HepG2 (cell line): Measurements from ENCODE around the gene RFX7. TPM values are rescaled to one million over a fixed set of nuclear protein-coding genes. Genes with fewer than 3 reads are reported as not detected.

Experiments used
- ATAC-seq: fragments of 200-7000 bp; cut with Tn5 transposase; 3 replicates; pipeline ENCODE4 v1.9.1; 2020; ENCODE audit warnings: mild to moderate bottlenecking, moderate library complexity
- BruUV-seq: library from RNA; stranded (reverse); fragments of 400-500 nt; replicated peaks from 2 replicates; lab custom pipeline; 2021; lab: Mats Ljungman, UMichigan
- CTCF ChIA-PET: fragments of 300-600 bp; formaldehyde crosslinking; extraction: SDS; loops from one replicate; lab custom pipeline; 2021; ENCODE audit warnings: low total read pairs, inconsistent platforms, low intra/inter-chr PET ratio; lab: Yijun Ruan, JAX
- POLR2A ChIA-PET: fragments of 350-600 bp; sonication (Branson Sonifier 250); formaldehyde crosslinking; loops from one replicate; lab custom pipeline; 2020; ENCODE audit warnings: antibody characterized with exemption, inconsistent platforms; lab: Yijun Ruan, JAX
- DNase-seq: peaks from one replicate; pipeline ENCODE4 v3.0.0-alpha.2; 2015; ENCODE audit warnings: low spot score
- FAIRE-seq: peaks from 3 replicates; lab custom pipeline; 2011; peaks lifted over from hg19 to GRCh38; lab: Jason Lieb, UNC
- H2AFZ ChIP-seq: one replicate; pipeline ENCODE4 v1.6.1; 2011; ENCODE audit warnings: low read length, inconsistent platforms
- H3K27ac ChIP-seq: fragments of 300-600 bp; 3 replicates; pipeline ENCODE4 v1.8.0; 2011; ENCODE audit warnings: mixed run types, mild to moderate bottlenecking, mixed read lengths, low read length, inconsistent platforms; ENCODE audit not compliant: insufficient read depth; ENCODE audit errors: extremely low read length
- H3K27me3 ChIP-seq, 2 experiments: fragments of 200-600 bp in 1 of 2; 2 replicates in 1 of 2; 3 replicates in 1 of 2; pipeline versions ENCODE4 v1.6.0 to v1.8.0; 2011; ENCODE audit warnings: low read length in 2 of 2, mild to moderate bottlenecking in 2 of 2, moderate library complexity in 2 of 2, inconsistent platforms in 1 of 2; ENCODE audit not compliant: insufficient read depth in 2 of 2, control insufficient read depth in 1 of 2
- H3K36me3 ChIP-seq, 2 experiments: fragments of 200-600 bp in 1 of 2; replicated peaks in 1 of 2; 2 replicates in 1 of 2; 3 replicates in 1 of 2; pipeline versions ENCODE4 v1.5.1 to v1.8.0; 2011; ENCODE audit warnings: low read length in 2 of 2, inconsistent platforms in 1 of 2; ENCODE audit not compliant: insufficient read depth in 2 of 2, control insufficient read depth in 1 of 2
- H3K4me1 ChIP-seq: 2 replicates; pipeline ENCODE4 v1.5.1; 2012; ENCODE audit warnings: low read length, inconsistent platforms; ENCODE audit not compliant: insufficient read depth
- H3K4me2 ChIP-seq: 2 replicates; pipeline ENCODE4 v1.6.0; 2011; ENCODE audit warnings: low read depth, low read length, inconsistent platforms
- H3K4me3 ChIP-seq, 3 experiments: fragments of 200-600 bp in 1 of 3; sonication (generic), shearing (Covaris generic) in 1 of 3; replicated peaks in 1 of 3; 2 replicates each; pipeline ENCODE4 v1.5.1; 2011 to 2016; ENCODE audit warnings: low read length in 3 of 3, inconsistent platforms in 2 of 3, low read depth in 2 of 3, mild to moderate bottlenecking in 2 of 3, control low read depth in 1 of 3, mixed read lengths in 1 of 3; ENCODE audit not compliant: insufficient read depth in 1 of 3
- H3K79me2 ChIP-seq: one replicate; pipeline ENCODE4 v1.6.1; 2011; ENCODE audit warnings: low read length, inconsistent platforms; ENCODE audit not compliant: insufficient read depth
- H3K9ac ChIP-seq: 2 replicates; pipeline ENCODE4 v1.6.0; 2011; ENCODE audit warnings: mild to moderate bottlenecking, low read depth, low read length, inconsistent platforms; ENCODE audit not compliant: insufficient read depth
- H3K9me3 ChIP-seq: 2 replicates; pipeline ENCODE4 v1.5.1; 2012; ENCODE audit warnings: mild to moderate bottlenecking, low read length
- H4K20me1 ChIP-seq: 2 replicates; pipeline ENCODE4 v1.6.0; 2011; ENCODE audit warnings: inconsistent platforms, mild to moderate bottlenecking, low read length, moderate library complexity; ENCODE audit not compliant: insufficient read depth
- ZNF142 ChIP-seq: sonication (generic); formaldehyde crosslinking; IDR thresholded peaks from 2 replicates; pipeline ENCODE4 v1.4.0; 2020; ENCODE audit warnings: missing genetic modification reagents
- ZNF7 ChIP-seq: IDR thresholded peaks from 2 replicates; pipeline ENCODE4 v1.6.1; 2016; ENCODE audit warnings: missing biosample characterization, missing genetic modification reagents
- WGBS: methylation state at CpG from one replicate; pipeline ENCODE4 v1.1.6; 2017; ENCODE audit warnings: low lambda C conversion rate; 5-methylcytosine and 5-hydroxymethylcytosine counted together
- in situ Hi-C: cut with HindIII; loops from 2 replicates; pipeline ENCODE4 v1.10.0; 2017; ENCODE audit warnings: low pct_unique_long_range_greater_than_20kb; ENCODE audit not compliant: extremely low pct_ligation_motif_present
- intact Hi-C: fragments of 100-400 bp; cut with micrococcal nuclease; formaldehyde crosslinking; loops from one replicate; pipeline ENCODE4 v1.10.0; 2022; ENCODE audit not compliant: unreplicated experiment
- polyA plus RNA-seq, 8 experiments: library from polyadenylated mRNA; depleted of rRNA in 3 of 8; stranded (reverse) in 7 of 8; unstranded in 1 of 8; fragments of >200 nt; fragmentation: Illumina TruSeq in 4 of 8; extraction: Trizol in 4 of 8; gene quantifications; 2 replicates each; pipeline versions ENCODE4 v1.2.1 to v1.2.3, GENCODE V29; 2011 to 2016; ENCODE audit warnings: low read depth in 4 of 8, missing spikeins in 1 of 8, mixed read lengths in 1 of 8; ENCODE audit not compliant: insufficient read depth in 1 of 8
- total RNA-seq, 5 experiments: library from RNA; depleted of rRNA; stranded (reverse); fragments of >200 nt; fragmentation: Illumina TruSeq; extraction: Trizol; gene quantifications; 2 replicates each; pipeline ENCODE4 v1.2.3, GENCODE V29; 2016; ENCODE audit warnings: low read depth in 1 of 5

RFX7 gene
- total and polyA plus RNA-seq, 2 of the 13 experiments (the other 11 are each of a cell fraction or from before 2014, with no cell fraction given), result 8.5 to 10.4 TPM

- Histone ChIP-seq H3K27ac (no peak overlapping the region), H3K4me3 (no peak overlapping the region), H3K36me3 (no peaks in the 10 kb centered on the region), H3K79me2 (no peaks in the 10 kb centered on the region), H3K4me2 (no peak overlapping the region), H3K9me3 (no peaks in the 10 kb centered on the region), H4K20me1 (no peaks in the 10 kb centered on the region), H3K4me1 (no peaks in the 10 kb centered on the region), H2AFZ (no peak overlapping the region), H3K9ac (no peak overlapping the region), H3K27me3 (no peaks in the 10 kb centered on the region)
- DNase-seq, result no peak
- FAIRE-seq, result no peak
- 0 out of 2 replicates have a peak, but pooled peaks have one; percentile 50 for TF ChIP-seq ZNF7 (CRISPR knock-in tag)
- TF ChIP-seq ZNF142 (CRISPR knock-in tag), result no peak
- WGBS, result 36% methylated on average over 5 of the region's 5 CpGs
- in situ Hi-C loops (no loop called here), intact Hi-C loops (no loop called here)
- BruUV-seq, result no TSS peak
- CTCF ChIA-PET, result no interaction called here
- POLR2A ChIA-PET, result no interaction called here
- ATAC-seq, result no peak
These were observed 169.0 kb downstream of the RFX7 start for GRCh38 chr15:56074481-56075265.
